A549 (cell line): ENCODE measurements around the gene STRN3. TPM values are rescaled to one million over a fixed set of nuclear protein-coding genes. Genes with fewer than 3 reads are reported as not detected.
"Not testable (repeated sequence)": the region's sequence is repeated elsewhere in the genome, so short reads cannot be mapped to it uniquely, and the experiment has no call there.

Source experiments
- ATAC-seq, 2 experiments: fragments of 200-7000 bp in 1 of 2; fragments of >200 bp in 1 of 2; cut with Nextera tagmentation in 1 of 2; cut with Tn5 transposase in 1 of 2; 3 replicates each; pipeline versions ENCODE4 v1.8.0 to v1.9.1; 2018 to 2020; ENCODE audit warnings: mild to moderate bottlenecking in 1 of 2, moderate library complexity in 1 of 2
- CTCF ChIA-PET: fragments of 300-600 bp; sonication (Branson Sonifier 250); formaldehyde crosslinking; extraction: SDS; loops from one replicate; lab custom pipeline; 2021; ENCODE audit warnings: antibody characterized with exemption, inconsistent platforms; lab: Yijun Ruan, JAX
- POLR2A ChIA-PET: fragments of 350-600 bp; formaldehyde crosslinking; extraction: SDS; loops from one replicate; lab custom pipeline; 2021; ENCODE audit warnings: antibody characterized with exemption, inconsistent platforms; lab: Yijun Ruan, JAX
- DNase-seq, 2 experiments: peaks; one replicate each; pipeline versions ENCODE4 v3.0.0 to v3.0.0-alpha.2; 2011 to 2016; ENCODE audit warnings: low read depth in 1 of 2, low spot score in 1 of 2
- FAIRE-seq: peaks from 2 replicates; lab custom pipeline; 2011; peaks lifted over from hg19 to GRCh38; lab: Jason Lieb, UNC
- H3K27ac ChIP-seq, 2 experiments: fragments of >200 bp; sonication (Bioruptor Twin); formaldehyde crosslinking; 3 replicates each; pipeline ENCODE4 v1.5.1; 2016 to 2017
- H3K4me1 ChIP-seq: fragments of >200 bp; sonication (Bioruptor Twin); formaldehyde crosslinking; 3 replicates; pipeline ENCODE4 v1.6.1; 2016
- H3K4me2 ChIP-seq: fragments of >200 bp; sonication (Bioruptor Twin); formaldehyde crosslinking; 3 replicates; pipeline ENCODE4 v1.6.1; 2016
- H3K4me3 ChIP-seq: fragments of >200 bp; sonication (Bioruptor Twin); formaldehyde crosslinking; 3 replicates; pipeline ENCODE4 v1.5.1; 2016
- H3K9me3 ChIP-seq: fragments of >200 bp; sonication (Bioruptor Twin); formaldehyde crosslinking; 3 replicates; pipeline ENCODE4 v1.6.1; 2016
- BCL3 ChIP-seq: fragments of >200 bp; sonication (Bioruptor Twin); formaldehyde crosslinking; IDR thresholded peaks from 3 replicates; pipeline ENCODE4 v1.6.1; 2016
- CBX8 ChIP-seq: fragments of 200-600 bp; sonication (generic); IDR thresholded peaks from 2 replicates; pipeline ENCODE4 v1.6.1; 2016
- EP300 ChIP-seq, 2 experiments: fragments of >200 bp; sonication (Bioruptor Twin); formaldehyde crosslinking; IDR thresholded peaks; 2 replicates in 1 of 2; 3 replicates in 1 of 2; pipeline ENCODE4 v1.6.1; 2016 to 2017
- GATA3 ChIP-seq: IDR thresholded peaks from 2 replicates; pipeline ENCODE4 v1.6.1; 2012; ENCODE audit warnings: borderline replicate concordance
- HES2 ChIP-seq: fragments of >200 bp; sonication (Bioruptor Twin); formaldehyde crosslinking; IDR thresholded peaks from 2 replicates; pipeline ENCODE4 v1.6.1; 2016
- HOXB5 ChIP-seq: fragments of 250-450 bp; sonication (Bioruptor Pico); IDR thresholded peaks from 2 replicates; pipeline ENCODE4 v1.5.0; 2020; ENCODE audit warnings: mild to moderate bottlenecking, moderate library complexity
- KDM1A ChIP-seq: fragments of 200-600 bp; sonication (generic); IDR thresholded peaks from 2 replicates; pipeline ENCODE4 v1.6.1; 2016; ENCODE audit warnings: low read depth, mild to moderate bottlenecking
- KDM5A ChIP-seq: fragments of 200-600 bp; sonication (generic); IDR thresholded peaks from 2 replicates; pipeline ENCODE4 v1.6.1; 2016; ENCODE audit warnings: antibody characterized with exemption, mild to moderate bottlenecking
- MAX ChIP-seq: IDR thresholded peaks from 2 replicates; pipeline ENCODE4 v1.6.1; 2012
- MYC ChIP-seq: IDR thresholded peaks from 2 replicates; pipeline ENCODE4 v1.6.1; 2012; ENCODE audit warnings: mild to moderate bottlenecking, inconsistent platforms, low read length, improper control_type of control experiment, borderline replicate concordance
- RAD21 ChIP-seq, 2 experiments: fragments of >200 bp in 1 of 2; sonication (Bioruptor Twin) in 1 of 2; formaldehyde crosslinking in 1 of 2; IDR thresholded peaks in 1 of 2; conservative IDR thresholded peaks in 1 of 2; 2 replicates in 1 of 2; 3 replicates in 1 of 2; pipeline ENCODE4 v1.6.1; 2012 to 2018; ENCODE audit warnings: inconsistent platforms in 1 of 2
- SMC3 ChIP-seq: fragments of >200 bp; sonication (Bioruptor Twin); formaldehyde crosslinking; IDR thresholded peaks from 3 replicates; pipeline ENCODE4 v1.6.1; 2018; ENCODE audit warnings: inconsistent platforms
- TP53 ChIP-seq: fragments of 250-450 bp; sonication (Bioruptor Pico); IDR thresholded peaks from 2 replicates; pipeline ENCODE4 v1.5.0; 2021; ENCODE audit warnings: mild to moderate bottlenecking, moderate library complexity
- WGBS: methylation state at CpG from one replicate; pipeline ENCODE4 v1.1.6; 2017; ENCODE audit errors: missing lambda C conversion rate; 5-methylcytosine and 5-hydroxymethylcytosine counted together
- polyA plus RNA-seq, 4 experiments: library from polyadenylated mRNA; depleted of rRNA in 3 of 4; stranded (reverse); fragments of >200 nt; fragmentation: RNase III in 1 of 4; extraction: RNeasy Plus Mini Kit Qiagen cat#74134 plus additional on column Dnase treatment in 1 of 4; gene quantifications; 2 replicates in 3 of 4; 3 replicates in 1 of 4; pipeline ENCODE4 v1.2.3, GENCODE V29; 2011 to 2017
- TF ChIP-seq, protein P1 (sequence below): fragments of 250-450 bp; sonication (Bioruptor Pico); IDR thresholded peaks from 2 replicates; pipeline ENCODE4 v1.5.0; 2020; ENCODE audit warnings: low read depth, mild to moderate bottlenecking, moderate library complexity
- TF ChIP-seq, protein P2 (sequence below): fragments of >200 bp; sonication (Bioruptor Twin); formaldehyde crosslinking; IDR thresholded peaks from 3 replicates; pipeline ENCODE4 v1.5.1; 2016
- TF ChIP-seq, protein P3 (sequence below): IDR thresholded peaks from 2 replicates; pipeline ENCODE4 v1.6.1; 2012

The STRN3 gene
- polyA plus RNA-seq, 2 of the 4 experiments (the other 2 are of a cell fraction): 22.1 to 44.8 TPM

GRCh38 chr14:30982533-30982932, 43.6 kb downstream of the STRN3 start:
- TF ChIP-seq MAX: no peak
- no peak for TF ChIP-seq CBX8
- TF ChIP-seq HES2: no peak
- TF ChIP-seq EP300 (IDR thresholded peaks at IDR 0.05): no peak
- TF ChIP-seq HOXB5 (CRISPR knock-in tag): no peak
- H3K9me3 ChIP-seq: no peaks in the 10 kb centered on the region
- ChIA-PET POLR2A (no interaction called here), CTCF (interaction anchor here (0.7 to 9.1 kb wide), 6 partner anchors 13 to 100 kb away, joined by 3 to 68 read pairs (median 4); no protein-coding TSS in a partner anchor)
- H3K4me1 ChIP-seq: peaks cover 18% of the 10 kb centered on the region
- DNase-seq (no peak), FAIRE-seq (no peak), ATAC-seq (no peak)
- H3K27ac ChIP-seq: no peak overlapping the region
- no peak overlapping the region for H3K4me2 ChIP-seq
- H3K4me3 ChIP-seq: no peak overlapping the region
- 95% methylated on average over 7 of the region's 7 CpGs for WGBS

DNA sequence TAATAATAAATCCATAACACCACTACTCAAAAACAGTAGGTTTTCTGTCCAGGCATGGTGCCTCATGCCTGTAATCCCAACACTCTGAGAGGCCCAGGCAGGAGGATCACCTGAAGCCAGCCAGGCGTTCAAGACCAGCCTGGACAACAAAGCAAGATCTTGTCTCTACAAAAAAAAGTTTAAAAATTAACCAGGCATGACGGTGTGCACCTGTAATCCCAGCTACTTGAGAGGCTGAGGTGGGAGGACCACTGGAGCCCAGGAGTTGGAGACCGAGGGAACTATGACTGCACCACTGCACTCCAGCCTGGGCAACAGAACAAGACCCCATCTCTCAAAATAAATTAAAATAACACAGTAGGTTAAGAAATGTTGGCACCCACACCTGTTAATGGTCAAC, 45.2 kb downstream of the STRN3 start:
- Histone ChIP-seq H3K9me3 (no peaks in the 10 kb centered on the region), H3K27ac (peak overlapping the region in 1 of 2 experiments; percentile 45; a peak in 2 of 6 replicates), H3K4me2 (no peak overlapping the region), H3K4me3 (no peak overlapping the region), H3K4me1 (peaks cover 14% of the 10 kb centered on the region)
- POLR2A ChIA-PET: no interaction called here
- WGBS: 35% methylated on average over 3 of the region's 3 CpGs
- FAIRE-seq: no peak
- no peak for TF ChIP-seq MYC
- TF ChIP-seq, protein P1, sequence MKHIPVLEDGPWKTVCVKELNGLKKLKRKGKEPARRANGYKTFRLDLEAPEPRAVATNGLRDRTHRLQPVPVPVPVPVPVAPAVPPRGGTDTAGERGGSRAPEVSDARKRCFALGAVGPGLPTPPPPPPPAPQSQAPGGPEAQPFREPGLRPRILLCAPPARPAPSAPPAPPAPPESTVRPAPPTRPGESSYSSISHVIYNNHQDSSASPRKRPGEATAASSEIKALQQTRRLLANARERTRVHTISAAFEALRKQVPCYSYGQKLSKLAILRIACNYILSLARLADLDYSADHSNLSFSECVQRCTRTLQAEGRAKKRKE: no peak
- TF ChIP-seq BCL3: no peak
- no peak for TF ChIP-seq CBX8
- TF ChIP-seq KDM5A: no peak
- TF ChIP-seq TP53 (CRISPR knock-in tag): no peak
- no peak for TF ChIP-seq GATA3
- CTCF ChIA-PET: interaction anchor here (0.6 to 9.1 kb wide), 20 partner anchors 8 to 376 kb away, joined by 3 to 68 read pairs (median 5); partner anchors contain the start of genes AP4S1 and STRN3
- peak in 1 of 2 experiments; percentile 41; a peak in 3 of 6 replicates for ATAC-seq
- no peak for DNase-seq

- 53% methylated on average over 13 of the region's 13 CpGs for WGBS
- POLR2A ChIA-PET: interaction anchor here (1.5 kb wide), 1 partner anchor 46 kb away, joined by 3 read pairs; the partner anchor contains the start of gene STRN3
- CTCF ChIA-PET: interaction anchor here (0.6 to 9.1 kb wide), 32 partner anchors 9 to 376 kb away, joined by 3 to 68 read pairs (median 5); partner anchors contain the start of genes AP4S1 and STRN3
These were observed 46.0 kb downstream of the STRN3 start for GRCh38 chr14:30980106-30980704.

More at GRCh38 chr14:30980106-30980704, 46.0 kb downstream of the STRN3 start:
- peak; percentile 82 to 91; a peak in 5 of 6 replicates for ATAC-seq
- TF ChIP-seq KDM1A: 0 out of 2 replicates have a peak, but pooled peaks have one; percentile 24
- TF ChIP-seq, protein P2, sequence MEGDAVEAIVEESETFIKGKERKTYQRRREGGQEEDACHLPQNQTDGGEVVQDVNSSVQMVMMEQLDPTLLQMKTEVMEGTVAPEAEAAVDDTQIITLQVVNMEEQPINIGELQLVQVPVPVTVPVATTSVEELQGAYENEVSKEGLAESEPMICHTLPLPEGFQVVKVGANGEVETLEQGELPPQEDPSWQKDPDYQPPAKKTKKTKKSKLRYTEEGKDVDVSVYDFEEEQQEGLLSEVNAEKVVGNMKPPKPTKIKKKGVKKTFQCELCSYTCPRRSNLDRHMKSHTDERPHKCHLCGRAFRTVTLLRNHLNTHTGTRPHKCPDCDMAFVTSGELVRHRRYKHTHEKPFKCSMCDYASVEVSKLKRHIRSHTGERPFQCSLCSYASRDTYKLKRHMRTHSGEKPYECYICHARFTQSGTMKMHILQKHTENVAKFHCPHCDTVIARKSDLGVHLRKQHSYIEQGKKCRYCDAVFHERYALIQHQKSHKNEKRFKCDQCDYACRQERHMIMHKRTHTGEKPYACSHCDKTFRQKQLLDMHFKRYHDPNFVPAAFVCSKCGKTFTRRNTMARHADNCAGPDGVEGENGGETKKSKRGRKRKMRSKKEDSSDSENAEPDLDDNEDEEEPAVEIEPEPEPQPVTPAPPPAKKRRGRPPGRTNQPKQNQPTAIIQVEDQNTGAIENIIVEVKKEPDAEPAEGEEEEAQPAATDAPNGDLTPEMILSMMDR: peak; percentile 82
- peak; percentile 85 for TF ChIP-seq RAD21 (conservative IDR thresholded peaks at IDR 0.05 in 1 of 2, IDR thresholded peaks at IDR 0.05 in 1 of 2)
- TF ChIP-seq, protein P3, sequence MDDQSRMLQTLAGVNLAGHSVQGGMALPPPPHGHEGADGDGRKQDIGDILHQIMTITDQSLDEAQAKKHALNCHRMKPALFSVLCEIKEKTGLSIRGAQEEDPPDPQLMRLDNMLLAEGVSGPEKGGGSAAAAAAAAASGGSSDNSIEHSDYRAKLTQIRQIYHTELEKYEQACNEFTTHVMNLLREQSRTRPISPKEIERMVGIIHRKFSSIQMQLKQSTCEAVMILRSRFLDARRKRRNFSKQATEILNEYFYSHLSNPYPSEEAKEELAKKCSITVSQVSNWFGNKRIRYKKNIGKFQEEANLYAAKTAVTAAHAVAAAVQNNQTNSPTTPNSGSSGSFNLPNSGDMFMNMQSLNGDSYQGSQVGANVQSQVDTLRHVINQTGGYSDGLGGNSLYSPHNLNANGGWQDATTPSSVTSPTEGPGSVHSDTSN: peak; percentile 19; the same call in 1 of the 2 replicates
- peak; percentile 77 for TF ChIP-seq SMC3
- TF ChIP-seq, all 56 proteins: peak for 5; not testable (repeated sequence) for 51
- peak; percentile 55 to 78 for DNase-seq
- not testable (repeated sequence) for H3K9me3 ChIP-seq, FAIRE-seq, H3K4me3 ChIP-seq, H3K27ac ChIP-seq
- Histone ChIP-seq H3K4me1 (peaks cover 15% of the 10 kb centered on the region), H3K4me2 (0 out of 3 replicates have a peak overlapping the region, but pooled peaks have one; percentile 9)
